HL-60/S4 treated with phorbol 12-myristate 13-acetate at 8.2 ng/mL for 4 days and 3 days (cell line): ENCODE measurements around the gene BPIFA2.
"Not testable (repeated sequence)": the region's sequence is repeated elsewhere in the genome, so short reads cannot be mapped to it uniquely, and the experiment has no call there.

ENCODE experiments used
- in situ Hi-C: fragments of 300-500 bp; cut with MboI; formaldehyde crosslinking; loops from 2 replicates; pipeline ENCODE4 v1.15.0; 2022; ENCODE audit warnings: low sequenced_read_pairs

The BPIFA2 gene, protein sequence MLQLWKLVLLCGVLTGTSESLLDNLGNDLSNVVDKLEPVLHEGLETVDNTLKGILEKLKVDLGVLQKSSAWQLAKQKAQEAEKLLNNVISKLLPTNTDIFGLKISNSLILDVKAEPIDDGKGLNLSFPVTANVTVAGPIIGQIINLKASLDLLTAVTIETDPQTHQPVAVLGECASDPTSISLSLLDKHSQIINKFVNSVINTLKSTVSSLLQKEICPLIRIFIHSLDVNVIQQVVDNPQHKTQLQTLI

DNA sequence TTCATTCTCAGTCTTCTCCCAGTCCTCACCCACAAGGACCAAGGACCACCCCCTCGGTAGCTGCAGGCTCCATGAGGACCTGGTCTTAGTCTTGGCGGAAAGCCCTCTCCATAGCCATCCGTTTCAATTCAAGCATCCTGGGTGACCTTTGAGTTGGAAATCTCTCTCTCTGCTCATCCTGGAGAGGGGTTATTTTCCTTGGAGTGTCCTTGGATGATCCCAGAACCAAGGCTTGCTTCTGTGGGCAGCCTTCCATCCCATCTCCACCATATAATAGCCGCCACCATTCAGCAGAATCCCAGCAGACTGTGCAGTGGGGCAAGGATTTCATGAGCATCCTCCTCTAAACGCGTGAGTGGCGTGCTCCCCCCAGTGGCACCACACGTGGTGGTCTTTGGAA lies at the start of gene BPIFA2:
Gene BPIFA2, plus strand, starts transcription at position 301 of the 400 bp plus-strand sequence. CDS start 987 bp downstream, outside the sequence.
- in situ Hi-C loops = no loop called here

DNA sequence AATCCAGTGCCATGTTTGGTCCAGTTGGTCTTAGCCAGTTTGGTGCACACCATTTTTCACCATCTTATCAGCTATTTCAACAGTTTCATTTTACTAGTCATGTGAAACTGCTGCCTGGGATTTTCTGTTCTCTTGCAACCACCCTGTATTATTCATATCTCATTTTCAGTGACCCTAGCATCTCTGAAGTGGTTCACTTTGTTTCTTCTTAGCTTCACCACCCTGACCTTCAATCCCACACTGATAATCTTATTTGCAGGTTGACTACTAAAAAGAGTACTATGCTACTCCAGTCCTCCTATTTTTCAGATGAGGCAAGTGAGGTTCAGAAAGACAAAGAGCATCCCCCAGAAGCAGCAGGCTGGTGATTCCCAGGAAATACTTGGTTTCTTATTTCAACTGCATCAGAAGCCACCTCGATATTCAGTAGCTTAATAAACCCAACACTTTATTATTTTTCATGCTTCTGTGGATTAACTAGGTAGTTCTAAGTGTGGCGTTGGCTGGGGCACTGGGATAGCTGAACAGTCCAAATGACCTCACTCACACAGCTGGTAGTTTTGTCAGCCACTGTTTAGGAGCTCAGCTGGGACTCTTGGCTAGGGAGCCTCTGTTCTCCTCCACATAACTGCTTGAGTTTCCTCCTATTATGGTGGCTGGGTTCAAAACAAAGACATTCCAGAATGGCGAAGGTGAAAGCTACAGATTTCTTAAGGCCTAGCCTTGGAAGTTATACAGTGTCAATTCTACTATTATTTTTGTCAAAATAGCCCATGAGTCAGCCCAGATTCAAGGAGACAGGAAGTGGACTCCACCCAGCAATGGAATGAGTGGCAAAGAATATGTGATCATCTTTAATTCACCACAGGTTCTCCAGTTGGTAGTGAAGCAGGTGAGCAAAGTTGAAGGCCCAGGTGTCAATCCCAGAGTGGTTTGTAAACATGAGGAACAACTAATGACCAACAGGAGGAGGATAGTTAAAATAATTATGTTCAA lies 47.9 kb upstream of the BPIFA2 start:
- in situ Hi-C loops = no loop called here

DNA sequence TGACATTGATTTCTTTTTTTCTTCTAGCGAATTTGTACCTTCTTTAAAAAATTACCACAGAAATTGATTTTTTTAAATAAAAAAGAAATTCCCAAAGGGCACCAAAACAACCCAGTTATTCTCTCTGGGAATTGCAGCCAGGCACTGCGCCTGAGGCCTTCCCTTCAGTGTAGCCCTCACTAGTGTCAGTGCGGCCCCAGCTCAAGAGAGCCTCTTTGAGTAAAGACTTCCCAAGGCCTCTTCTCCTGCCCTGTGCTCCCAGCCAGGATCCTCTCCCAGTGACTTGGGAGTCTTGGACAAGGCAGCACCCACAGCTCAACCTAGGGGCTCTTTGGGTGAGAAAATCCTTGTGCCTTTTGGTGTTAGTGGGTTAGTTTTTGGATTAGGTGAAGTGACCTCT lies 47.0 kb upstream of the BPIFA2 start:
- in situ Hi-C loops = no loop called here

DNA sequence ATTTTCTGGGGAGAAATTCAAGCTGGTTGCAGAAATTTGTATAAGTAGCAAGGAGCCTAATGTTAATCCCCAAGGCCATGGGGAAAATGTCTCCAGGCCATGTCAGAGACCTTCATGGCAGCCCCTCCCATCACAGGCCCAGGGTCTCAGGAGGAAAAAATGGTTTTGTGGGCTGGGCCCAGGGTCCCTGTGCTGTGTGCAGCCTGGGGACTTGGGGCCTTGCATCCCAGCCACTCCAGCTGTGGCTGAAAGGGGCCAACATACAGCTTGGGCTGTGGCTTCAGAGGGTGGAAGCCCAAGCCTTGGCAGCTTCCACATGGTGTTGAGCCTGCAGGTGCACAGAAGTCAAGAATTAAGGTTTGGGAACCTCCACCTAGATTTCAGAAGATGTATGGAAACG lies 45.7 kb upstream of the BPIFA2 start:
- in situ Hi-C loops = not testable (repeated sequence)

DNA sequence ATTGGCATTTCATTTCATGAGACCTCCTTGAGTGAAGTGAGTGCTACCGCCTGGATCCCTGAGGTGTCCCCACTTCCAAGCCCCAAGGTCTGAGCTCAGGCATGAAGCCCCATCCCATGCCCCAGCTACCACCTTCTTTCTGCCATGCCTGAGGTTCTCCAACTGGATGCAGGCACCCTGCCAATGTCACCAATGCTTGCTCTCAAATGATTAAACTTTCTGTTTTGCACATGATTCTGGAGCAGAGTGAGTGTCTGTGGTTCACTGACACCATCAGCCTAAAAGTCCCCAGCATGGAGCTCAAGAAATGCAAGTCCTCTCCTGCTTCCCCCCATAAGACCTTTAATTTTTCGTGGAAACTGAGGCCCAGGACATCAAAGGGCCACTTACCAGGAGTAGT lies 43.7 kb upstream of the BPIFA2 start:
- in situ Hi-C loops = no loop called here

DNA sequence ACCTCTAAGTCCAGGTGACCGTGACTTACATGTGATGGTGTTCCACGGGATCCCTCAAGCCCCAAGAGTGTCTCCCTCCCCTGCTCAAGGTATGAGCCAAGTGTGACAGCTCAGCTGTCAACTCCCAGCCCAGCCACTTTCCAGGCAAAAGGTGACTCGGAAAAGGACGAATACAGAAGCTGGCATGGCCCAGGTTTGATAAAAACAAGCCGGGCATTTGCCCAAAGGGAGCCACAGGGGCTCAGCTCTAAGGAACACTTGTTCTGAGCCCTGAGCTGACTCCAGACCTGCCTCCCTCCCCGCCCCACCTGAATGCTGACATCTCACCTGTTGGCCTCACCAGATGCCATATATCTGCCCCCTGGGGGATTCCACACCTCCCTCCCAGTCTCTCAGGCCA lies 43.0 kb upstream of the BPIFA2 start:
- in situ Hi-C loops = no loop called here

DNA sequence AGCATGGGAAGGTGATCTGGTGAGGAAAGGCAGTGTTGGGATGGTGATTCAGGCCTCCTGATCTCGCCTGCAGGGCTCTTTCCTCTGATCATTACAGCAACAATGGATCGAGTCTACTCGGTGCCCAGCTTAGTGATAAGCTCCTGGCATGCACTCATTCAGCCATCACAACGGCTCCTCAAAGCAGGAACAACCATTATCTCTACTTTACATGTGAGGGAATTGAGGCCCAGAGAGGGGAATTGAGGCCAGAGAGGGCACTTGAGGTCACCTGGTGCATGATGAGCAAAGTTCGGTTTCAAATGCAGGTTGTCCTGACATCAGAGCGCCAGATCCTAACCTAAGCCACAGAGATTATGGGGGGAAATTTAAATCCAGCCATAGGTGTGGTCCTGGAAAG lies 42.0 kb upstream of the BPIFA2 start:
- in situ Hi-C loops = no loop called here

DNA sequence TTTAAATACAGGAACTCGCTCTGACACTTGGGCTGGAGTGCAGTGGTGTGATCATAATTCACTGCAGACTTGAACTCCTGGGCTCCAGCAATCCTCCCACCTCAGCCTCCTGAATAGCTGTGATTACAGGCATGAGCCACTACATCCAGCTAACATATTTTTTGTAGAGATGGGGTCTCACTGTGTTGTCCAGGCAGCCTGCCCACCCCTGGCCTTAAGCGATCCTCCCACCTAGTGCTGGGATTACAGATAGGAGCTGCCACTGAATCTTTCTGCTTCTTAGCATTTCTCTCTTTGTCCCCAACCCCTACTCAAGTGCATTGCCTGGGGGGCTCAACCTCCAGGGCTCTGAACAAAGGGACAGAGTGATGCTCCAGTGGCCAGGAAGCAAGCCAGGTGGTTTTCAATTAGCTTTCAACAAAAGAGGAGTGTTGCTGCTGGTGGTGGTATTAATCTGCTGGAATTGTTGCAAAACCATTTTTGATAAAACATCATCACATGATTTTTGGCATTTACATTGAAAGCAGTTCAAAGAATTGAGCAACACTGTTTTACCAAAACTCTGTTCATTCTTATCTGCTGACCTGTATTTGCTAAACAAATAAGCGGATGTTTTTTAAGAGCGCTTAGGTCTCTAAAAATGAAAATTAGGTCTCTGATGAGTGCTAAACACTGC lies 40.4 kb upstream of the BPIFA2 start:
- in situ Hi-C loops = no loop called here

DNA sequence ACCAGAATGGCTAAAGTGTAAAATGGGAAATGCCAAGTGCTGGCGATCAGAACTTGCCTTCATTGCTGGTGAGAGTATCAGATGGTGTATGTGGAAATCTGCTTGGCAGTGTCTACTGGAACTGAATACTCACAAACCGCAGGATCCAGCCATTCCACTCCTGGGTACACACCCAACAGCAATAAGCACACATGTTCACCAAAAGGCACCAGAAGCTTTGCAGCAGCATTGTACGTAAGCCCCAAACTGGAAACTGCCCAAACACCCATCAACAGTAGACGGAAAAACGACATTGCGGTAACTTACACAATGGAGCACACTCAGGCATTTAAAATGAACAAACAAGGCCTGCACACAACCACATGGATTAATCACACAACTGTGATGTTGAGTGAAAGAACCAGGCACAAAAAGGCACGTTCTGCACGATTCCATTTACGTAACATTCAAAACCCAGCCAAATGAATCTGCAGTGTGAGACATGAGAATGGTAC lies 37.3 kb upstream of the BPIFA2 start:
- in situ Hi-C loops = no loop called here

DNA sequence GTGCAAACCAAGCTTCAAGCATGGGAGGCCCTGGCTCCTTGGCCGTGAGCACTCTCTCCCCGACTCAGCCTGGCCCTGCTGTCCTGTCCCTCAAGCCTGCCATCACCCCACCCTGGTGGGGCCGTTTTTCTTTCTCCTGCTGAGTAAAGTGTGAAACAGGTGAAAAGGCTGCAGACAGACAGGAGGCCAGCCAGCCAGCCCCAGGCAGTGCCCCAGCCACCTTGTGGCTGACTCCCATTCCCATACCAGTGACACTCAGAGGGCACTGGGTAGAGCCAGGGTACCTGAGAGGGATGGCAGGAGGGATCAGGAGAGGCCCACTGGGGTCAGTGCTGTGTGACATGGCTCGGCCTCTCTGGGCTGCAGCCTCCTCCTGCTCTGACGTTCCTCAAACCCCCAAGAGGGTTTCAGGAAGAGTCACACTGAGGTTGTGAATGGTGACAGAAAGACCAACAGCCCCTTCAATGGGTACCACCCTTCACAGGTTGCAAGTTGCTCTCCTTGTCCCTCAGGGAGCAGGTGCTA lies 35.9 kb upstream of the BPIFA2 start:
- in situ Hi-C loops = no loop called here

DNA sequence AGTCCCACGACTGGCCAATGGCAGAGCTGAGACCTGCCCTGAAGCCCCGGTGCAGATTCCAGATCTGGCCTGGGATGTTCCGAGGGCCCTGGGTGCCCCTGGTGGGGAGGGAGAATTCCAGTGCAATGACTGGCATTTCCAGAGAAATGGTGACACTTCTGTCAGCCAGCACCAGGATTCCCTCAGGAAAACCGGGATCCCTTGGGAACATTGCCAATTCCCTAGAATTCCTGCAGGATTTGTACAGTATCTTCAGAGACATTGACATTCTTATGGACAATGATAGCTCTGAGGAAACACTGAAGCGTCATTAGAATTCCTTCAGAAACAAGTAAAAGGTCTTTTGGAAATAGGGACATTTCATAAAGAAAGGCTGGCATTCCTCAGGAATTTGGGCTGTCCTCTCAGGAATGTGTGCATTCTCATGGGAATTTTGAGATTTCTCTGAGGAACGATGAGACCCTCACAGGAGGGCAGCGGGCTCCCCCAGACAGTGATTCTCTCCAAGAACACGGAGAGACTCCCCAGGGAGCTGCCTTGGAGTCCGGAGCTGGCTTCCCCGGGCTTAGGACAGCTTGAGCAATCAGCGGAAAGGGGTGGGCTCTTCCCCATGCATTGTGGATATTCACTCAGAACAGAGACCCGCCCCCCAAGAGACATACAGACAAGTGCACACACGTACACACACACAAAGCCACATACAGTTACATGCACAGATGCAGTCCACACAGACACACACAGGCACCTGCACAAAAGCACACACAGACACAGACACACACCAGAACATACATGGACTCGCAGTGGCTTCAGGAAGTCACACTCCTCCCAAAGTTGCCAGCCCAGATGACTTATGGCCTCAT lies 35.2 kb upstream of the BPIFA2 start:
- in situ Hi-C loops = no loop called here

DNA sequence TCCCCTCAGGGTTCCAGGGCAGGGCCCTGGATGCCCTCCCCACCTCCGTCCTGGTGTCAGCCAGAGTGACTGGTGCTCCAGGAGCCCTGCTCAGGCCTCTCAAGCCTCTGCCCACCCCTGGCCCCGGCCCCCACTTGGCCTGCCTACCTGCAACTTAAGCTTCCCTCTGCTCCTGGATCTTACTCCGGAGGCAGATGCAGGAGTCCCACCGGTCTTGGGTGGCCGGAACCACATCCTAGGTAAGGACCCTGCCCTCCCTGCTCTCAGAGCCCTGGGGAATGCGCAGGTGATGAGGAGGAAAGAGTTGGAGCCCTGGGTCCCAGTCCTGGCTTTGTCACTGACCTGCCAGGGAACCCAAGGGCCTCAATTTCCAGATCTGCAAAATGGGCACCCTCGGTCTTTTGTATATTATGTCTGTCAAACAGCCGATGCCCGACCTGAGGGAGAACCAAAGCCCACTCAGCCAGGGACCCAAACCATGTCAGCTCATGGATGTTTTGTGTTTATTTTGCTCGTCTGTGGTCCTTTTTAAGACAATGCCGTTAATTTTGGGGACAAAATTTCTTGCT lies 34.5 kb upstream of the BPIFA2 start:
- in situ Hi-C loops = no loop called here

DNA sequence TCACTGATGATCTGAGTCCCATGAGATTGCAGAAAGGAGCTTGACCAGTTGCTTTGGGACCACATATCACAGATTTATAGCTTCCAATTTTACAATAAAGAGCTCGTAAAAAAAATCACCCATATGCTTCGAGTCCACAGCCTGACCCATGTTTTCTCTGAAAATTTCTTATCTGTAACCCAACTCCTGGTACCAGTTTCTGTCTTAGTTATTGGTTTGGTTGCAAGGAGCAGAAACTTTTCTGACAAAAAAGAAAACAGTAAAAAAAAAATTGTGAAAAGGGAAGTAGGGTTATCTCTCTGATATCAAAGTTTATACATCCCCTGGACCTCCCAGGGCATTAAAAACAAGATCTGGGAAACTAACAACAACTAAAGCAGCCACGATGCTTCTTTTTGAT lies 30.8 kb upstream of the BPIFA2 start:
- in situ Hi-C loops = no loop called here

DNA sequence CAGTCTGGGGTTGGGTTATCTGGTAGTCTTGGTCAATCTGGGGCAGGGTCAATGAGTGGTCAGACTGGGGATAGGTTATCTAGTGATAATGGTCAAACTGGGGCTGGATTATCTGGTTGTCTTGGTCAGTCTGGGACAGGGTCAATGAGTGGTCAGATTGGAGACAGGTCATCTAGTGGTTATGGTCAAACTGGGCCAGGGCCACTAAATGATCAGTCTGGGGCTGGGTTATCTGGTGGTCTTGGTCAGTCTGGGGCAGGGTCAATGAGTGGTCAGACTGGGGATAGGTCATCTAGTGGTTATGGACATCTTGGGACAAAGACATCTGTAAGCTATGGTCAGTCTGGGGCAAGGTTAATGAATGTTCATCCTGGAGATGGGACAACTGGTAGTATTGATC lies 28.5 kb upstream of the BPIFA2 start:
- in situ Hi-C loops = no loop called here

DNA sequence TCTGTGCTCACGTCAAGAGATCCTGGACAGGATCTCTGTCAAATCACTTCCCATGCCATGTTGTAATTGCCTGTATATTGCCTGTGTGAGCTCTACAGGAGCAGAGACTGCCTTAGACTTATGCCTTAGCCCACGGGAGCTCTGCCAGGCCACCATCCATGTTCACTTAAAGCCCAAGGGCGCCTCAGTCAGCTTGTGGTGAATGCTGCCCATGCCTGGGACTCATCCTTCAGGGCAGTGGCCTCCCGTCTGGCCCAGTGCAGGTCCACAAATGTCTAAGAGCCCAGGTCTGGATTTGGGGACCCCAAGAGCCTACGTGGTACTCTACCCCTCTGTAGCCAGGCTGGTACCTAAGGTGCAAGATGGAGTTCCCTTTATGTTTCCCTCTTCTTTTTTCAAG lies 22.4 kb upstream of the BPIFA2 start:
- in situ Hi-C loops = no loop called here

DNA sequence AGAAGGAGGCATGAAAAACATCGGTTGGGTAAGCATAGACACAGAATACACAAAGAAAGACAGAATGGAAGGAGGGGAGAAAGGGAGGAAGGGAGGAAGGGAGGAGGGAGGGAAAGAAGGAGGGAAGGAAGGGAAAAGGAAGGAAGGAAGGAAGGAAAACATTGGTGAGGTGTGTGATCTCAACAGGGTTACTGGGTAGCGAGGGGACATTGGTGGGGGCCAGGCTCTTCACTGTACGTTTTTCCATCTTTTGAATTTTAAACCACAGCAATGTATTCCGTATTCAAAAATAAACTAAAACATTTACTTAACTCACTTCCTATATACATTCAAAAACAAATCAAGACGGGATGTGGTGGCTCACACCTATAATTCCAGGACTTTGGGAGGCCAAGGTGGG lies 20.7 kb upstream of the BPIFA2 start:
- in situ Hi-C loops = no loop called here

DNA sequence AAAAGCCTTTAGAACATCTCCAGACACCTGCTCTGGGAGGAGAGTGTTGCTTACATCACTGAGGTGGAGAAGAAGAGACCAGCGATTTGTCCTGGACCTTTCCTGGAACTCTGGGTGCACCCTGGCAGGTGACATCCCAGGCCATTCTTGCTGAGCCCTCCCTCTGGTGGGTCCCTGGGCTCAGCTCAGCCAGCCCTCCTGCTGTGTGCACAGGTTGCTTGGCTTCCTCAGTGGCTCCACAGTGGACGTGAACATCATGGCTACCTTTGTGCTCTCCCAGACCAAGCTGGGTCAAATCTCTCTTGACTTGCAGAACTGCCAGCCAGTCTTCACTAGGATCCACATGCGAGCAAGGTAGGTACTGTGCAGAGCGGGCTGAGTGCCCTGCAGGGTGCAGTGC lies 19.9 kb upstream of the BPIFA2 start:
- in situ Hi-C loops = no loop called here

DNA sequence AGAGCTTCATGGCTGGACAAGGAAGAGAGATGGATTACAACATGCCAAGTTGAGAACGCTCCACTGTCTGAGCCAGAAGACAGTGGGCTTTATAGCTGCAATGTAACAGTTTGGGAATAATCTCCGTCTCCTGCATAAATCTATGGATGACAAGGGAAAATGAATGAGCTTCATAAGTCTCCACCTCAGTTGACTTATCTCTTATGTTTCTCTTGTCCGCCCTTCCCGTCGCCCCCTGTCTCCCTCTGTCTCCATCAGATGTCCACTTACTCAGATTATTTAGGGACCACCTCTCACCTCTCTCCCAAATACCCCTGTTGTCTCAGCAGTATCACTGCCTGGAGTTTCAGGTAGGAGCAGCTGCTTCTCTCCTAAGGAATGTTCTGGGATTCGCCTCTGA lies 13.7 kb upstream of the BPIFA2 start:
- in situ Hi-C loops = no loop called here

DNA sequence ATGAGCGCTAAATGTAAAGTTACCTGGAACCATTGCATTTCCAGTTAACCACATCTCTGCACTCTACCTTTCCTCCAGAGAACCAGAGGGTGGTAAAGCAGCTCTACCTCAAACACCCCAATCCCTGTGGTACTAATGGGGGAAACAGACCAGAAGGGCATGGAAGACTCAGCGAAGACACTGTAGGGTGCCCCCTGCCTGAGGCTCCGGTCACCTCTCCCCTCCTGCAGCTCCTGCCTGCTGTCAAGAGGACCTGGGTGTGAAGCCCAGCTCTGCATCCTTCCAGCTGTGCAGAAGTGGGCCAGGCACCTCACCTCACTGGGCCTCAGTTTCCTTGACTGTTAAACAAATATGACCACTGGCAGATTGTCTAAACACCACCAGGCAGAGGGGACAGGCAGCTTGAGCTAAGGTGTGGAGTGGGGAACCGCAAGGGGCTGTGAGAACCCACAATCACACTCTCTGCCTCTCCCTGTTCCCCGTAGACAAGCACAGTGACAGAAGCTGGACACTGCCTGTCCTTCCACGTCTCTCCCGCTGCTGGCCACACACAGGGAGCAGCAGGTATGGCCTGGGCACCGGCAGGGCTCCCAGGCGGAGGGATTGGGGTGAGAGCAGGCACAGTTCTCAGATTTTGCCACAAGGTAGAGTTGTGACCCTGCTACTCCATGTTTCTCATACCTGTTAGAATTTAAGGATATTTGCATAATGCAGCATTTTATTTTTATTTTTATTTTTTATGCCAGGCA lies 9.1 kb upstream of the BPIFA2 start:
- in situ Hi-C loops = no loop called here
